ENCODE measurements around the gene PWP1.
"Not testable (repeated sequence)": the region's sequence is repeated elsewhere in the genome, so short reads cannot be mapped to it uniquely, and the experiment has no call there.

Gene PWP1

DNA sequence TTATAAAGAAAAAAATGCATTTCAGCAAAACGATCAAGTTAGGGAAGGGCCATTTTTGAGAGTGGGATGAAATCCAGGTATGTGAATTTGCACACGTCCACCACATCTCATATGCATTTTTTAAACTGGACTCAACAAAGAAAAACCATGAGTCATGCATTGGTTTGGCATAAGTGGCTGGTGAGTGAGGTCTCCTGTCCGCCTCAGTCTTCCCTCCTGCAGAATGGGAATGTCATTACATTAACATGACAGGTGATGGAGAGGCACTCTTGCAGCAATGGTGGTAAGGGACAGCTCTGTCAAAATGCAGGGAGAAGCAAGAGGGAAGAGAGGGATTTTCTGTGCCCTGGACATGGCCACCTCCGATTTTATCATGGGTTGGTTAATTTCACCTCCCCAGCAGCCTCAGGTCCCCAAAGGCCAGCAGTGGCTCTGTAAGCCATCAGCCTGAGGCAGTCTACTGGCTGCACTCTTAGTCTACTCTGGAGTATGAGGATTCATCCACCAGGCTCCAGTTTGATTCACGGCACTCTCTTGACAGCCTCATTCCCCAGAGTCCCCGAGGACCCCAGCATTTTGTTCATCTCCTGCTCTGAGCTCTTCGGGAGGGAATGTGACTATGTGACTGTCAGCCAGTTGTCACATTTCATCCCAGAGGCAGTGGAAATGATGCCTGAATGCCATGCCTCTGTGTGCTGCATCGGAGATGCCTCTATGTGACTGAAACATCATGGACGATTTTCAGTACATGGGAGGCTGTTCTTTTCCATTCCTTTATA lies 17.1 kb upstream of the PWP1 start:
- no peak for DNase-seq (ENCODE audit: low read depth)

DNA sequence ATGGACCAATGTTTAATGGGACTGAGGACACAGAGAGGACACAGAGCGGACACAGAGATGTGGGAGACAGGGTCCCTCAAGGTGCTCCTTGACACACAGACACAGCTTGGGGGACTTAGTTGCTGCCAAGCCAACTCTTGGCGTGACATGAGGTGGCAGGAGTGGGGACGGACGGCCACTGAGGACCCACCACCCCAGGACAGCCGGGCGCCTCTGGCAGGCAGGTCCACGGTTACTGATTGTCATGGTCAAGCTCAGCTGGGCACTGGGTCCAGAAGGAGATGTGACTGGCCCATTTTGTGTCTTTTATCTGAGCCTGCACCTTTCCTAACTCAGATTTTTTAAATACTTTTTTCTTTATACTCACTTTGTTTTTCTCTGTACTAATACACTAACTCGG lies 15.7 kb upstream of the PWP1 start:
- DNase-seq (ENCODE audit: low read depth) = no peak

DNA sequence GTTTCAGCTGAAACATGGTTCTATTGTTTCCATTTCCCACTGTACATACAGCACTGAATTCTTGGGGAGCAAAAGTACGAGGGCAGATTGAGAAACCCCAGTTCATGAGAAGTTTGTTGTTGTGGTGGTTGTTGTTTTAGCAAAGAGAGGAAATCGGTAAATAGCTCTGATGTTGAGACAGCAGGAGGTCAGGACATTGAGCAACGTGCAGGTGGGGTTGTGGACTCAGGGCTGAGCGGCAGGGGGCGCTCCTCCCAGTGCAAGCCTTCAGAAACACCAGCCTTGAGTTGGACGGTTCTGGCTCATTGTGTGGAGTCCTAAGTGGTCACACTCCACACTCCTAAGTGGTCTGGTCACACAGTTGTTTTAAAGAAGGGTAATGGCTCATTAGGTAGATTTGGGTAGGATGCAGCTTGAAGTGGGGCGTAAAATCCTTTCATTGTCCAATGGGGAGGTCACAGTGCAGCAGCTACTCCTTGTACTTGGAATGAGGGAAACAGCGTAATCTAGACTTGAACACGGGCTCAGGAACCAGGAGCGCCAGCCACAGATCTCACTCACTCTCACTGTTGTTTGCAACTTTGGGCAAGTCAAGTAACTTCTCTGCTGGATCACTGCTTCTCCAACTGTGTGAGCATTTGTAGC lies 14.5 kb upstream of the PWP1 start:
- no peak for DNase-seq (ENCODE audit: low read depth)

DNA sequence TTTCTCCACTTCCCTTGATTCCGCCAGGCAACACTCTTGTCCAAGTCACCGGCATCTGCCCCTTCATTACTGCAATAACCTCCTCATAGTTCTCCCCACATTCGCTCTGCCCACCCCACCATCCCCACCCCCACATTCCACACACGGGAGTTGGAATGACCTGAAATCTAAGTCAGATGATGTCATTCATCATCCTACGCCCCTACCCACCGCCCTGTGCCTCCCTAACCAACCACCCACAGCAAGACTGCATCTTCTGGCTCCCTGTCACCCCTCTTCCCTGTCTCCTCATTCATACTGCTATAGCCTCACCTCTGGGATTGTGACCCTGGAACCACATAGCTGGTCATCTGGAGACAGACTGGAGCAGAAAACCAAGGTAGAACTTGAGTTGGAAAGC lies 7.9 kb upstream of the PWP1 start:
- no peak for DNase-seq (ENCODE audit: low read depth)

DNA sequence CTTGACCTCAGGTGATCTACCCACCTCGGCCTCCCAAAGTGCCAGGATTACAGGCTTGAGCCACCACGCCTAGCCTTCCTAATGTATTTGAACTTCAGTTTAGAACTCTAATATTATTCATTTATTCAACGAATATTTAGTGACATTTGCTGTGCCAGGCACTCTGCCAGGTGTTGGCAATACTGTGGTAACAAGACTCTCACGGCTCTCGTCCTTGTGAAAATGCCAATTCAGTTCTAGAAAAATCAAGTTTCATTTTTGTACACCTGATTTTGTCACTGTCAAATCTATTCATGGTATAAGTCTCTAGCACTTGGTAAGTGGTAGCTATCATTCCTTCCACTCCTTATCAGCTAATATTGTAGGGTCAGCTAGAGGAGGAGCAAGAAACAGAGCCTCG lies 6.3 kb upstream of the PWP1 start:
- DNase-seq (ENCODE audit: low read depth) = no peak

DNA sequence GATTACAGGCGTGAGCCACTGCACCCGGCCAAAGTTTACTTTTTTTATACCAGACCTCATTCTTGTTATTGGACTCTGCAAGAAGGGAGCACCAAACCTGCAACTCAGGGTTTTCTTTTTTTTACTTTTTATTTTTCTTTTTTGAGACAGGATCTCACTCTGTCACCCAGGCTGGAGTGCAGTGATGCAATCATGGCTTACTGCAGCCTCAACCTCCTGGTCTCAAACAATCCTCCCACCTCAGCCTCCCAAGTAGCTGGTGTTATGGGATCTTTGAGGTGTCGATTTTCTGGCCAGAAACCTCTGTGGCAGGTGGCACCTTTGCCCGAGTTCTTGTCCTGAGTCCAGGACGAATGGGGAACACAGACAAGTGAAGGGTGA lies 4.2 kb upstream of the PWP1 start:
- no peak for DNase-seq (ENCODE audit: low read depth)

DNA sequence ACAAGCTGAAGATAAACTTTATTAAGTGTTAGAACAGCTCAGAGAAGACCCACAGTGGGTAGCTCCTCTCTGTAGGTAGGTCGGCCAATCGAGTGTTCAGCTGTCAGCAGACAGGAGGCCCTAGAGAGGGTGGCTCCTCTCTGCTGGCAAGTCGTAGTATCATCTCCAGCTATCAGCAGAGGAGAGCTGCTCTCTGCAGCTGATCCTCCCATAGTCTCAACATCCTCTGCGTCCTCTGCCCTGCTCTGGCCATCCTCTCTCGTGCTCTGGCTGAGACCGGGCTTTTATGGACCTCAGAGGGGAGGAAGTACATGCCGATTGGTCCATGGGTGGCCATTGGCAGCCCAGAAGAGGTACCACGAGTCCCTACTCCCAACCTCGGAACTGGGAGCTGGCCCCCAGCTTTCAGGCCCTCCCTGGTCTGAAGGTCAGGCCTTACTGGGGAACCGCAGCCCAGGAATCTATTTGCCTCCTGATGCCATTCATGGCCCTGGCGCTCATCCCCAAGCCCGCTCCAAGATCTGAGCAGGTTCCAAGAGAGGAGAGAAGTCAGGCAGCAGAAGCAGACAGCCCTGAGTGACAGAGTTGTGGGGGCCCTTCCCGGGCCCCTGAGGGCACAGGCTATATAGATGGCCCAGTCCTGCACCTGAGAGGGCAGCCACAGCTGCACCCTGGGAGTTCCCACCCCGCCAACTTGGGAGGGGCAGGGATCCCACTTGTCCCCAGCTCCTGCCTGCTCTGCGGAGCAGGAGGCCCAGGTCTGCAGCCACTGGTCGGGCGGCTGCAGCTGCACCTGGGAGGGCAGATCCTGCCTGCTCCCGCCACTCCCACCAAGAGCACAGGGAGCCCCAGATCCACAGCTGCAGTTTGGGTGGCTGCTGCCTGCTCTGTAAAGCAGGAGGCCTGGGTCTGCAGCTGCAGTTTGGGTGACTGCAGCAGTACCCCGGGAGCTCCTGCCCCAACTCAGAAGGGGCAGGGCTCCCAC lies 3.5 kb upstream of the PWP1 start:
- no peak for DNase-seq (ENCODE audit: low read depth)

DNA sequence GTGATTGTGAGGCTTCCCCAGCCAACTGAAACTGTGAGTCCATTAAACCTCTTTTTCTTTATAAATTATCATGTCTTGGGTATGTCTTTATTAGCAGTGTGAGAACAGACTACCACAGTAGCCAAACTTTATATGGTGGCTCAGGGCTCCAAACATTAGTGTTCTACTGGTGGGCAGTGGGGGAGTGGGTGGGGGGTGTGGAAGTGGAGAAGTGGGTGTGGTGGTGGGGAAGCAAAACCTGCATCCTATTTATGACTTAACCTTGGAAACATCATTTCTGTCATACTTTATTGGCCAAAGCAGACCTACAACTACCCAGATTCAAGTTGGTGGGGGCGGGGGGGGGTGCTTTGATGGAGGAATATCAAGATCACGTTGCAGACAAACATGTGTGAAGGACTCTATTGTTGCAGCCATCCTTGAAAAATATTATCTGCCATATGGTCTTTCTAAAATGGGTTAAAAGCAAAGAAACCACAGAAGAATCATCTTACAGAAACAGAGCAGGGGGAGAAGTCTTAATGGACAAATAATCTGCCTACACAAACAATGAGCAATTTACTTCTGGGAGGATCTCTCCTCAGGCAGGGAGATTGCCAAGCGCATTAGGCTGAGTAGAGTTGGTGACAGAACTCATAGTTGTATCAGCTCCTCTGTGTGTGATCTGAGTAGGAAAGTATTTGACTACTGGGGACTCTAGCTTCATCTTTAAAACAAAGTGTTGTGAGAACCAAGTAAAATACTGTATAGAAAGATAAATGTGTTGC lies 1.4 kb upstream of the PWP1 start:
- no peak for DNase-seq (ENCODE audit: low read depth)

DNA sequence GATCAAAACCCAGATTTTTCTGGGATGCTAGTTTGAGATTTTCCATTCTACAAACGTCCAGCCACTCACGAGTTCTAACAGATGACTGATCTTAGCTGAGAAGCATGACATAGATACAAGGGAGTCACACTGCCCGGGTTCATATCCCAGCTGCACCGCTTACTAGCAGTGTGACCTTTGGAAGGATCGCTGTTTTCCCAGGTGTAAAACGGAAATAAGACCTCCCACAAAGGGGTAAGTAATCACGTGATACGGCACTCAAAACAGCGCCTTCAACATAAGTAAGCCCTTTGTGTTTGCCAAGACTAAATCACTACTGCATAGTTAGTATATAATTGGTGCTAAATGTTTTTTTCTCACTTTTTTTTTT lies 624 bp upstream of the PWP1 start:
- no peak for DNase-seq (ENCODE audit: low read depth)

DNA sequence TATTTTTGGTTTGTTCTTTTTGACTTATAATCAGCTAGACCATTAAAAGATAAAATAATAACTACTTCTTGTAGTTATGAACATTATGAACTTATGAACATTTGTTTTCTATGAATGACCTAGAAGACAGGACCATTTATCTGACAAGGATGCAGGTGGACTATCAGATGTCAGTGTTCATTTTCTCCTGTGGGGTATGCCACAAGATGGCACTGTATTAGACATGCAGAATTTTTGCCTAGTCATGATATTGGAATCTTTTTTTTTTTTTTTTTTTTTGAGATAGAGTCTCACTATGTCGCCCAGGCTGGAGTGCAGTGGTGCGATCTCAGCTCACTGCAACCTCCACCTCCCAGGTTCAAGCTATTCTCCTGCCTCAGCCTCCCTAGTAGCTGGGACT lies 10.2 kb downstream of the PWP1 start:
- DNase-seq (ENCODE audit: low read depth) = not testable (repeated sequence)

DNA sequence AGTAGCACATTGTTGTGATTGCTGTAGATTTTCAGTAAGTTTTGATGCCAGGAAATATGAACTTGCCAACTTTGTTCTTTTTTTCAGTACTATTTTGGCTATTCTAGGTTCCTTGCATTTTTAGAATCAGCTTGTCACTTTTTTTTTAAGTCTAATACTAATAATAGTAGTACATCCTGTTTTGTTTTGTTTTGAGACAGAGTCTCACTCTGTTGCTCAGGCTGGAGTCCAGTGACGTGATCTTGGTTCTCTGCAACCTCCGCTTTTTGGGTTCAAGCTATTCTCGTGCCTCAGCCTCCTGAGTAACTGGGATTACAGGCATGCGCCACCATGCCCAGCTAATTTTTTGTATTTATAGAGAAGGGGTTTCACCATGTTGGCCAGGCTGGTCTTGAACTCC lies 16.5 kb downstream of the PWP1 start:
- no peak for DNase-seq (ENCODE audit: low read depth)

DNA sequence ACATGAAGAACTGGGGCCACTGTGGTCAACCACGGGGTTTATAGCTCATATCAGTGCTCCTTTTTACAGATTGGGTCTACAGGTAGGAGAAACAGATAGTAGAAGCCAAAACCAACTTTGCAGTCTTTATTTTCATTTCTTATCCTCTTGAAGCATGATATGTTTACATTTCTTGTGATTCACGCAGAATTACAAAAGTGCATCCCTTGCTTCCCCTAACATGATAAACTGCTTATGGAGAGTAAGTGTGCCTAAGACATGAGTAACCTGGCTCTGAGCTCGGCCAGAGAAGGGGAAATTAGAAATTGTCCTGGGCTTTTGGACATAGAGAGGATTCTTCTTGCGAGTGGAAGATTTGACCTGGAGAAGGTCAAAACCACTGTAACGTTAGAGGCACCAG lies 18.4 kb downstream of the PWP1 start:
- DNase-seq (ENCODE audit: low read depth) = no peak

DNA sequence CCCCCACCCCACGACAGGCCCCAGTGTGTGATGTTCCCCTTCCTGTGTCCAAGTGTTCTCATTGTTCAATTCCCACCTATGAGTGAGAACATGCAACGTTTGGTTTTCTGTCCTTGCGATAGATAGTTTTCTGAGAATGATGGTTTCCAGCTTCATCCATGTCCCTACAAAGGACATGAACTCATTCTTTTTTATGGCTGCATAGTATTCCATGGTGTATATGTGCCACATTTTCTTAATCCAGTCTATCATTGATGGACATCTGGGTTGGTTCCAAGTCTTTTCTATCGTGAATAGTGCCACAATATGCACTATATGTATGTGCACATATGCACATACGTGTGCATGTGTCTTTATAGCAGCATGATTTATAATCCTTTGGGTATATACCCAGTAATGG lies 19.9 kb downstream of the PWP1 start:
- not testable (repeated sequence) for DNase-seq (ENCODE audit: low read depth)

DNA sequence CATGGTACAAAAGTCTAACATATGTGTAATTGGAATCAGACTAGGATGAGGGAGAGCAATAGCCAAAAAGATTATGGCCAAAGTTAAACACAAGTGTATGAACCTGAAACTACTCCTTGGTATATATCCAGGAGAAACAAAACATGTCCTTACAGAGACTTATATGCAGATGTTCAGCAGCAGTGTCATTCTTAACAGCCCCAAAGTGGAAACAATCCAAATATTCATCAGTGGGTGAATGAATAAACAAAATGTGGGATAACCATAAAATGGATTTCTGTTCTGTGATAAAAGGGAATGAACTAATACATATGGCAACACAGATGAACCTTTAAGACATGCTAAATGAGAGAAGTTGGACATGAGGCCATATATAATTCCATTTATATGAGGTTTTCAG lies 30.2 kb downstream of the PWP1 start:
- no peak for DNase-seq (ENCODE audit: low read depth)

DNA sequence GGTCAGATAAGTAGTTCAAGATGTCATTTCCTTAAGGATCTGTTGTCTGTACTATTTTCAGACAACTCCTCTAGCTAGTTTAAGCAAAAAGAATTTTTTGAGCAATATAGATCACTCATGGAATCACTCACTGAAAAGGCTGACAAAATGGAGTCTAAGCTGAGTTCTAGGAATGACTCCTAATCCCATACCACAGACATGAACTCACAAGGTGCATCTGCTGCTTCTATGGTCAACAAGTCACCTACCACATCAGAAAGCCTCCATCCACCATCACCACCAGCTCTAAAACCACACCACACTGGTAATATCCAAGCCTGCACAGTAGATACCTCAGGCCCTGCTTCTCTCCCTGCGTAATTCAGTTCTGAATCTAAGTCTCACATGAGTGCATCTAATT lies 33.0 kb downstream of the PWP1 start:
- no peak for DNase-seq (ENCODE audit: low read depth)

DNA sequence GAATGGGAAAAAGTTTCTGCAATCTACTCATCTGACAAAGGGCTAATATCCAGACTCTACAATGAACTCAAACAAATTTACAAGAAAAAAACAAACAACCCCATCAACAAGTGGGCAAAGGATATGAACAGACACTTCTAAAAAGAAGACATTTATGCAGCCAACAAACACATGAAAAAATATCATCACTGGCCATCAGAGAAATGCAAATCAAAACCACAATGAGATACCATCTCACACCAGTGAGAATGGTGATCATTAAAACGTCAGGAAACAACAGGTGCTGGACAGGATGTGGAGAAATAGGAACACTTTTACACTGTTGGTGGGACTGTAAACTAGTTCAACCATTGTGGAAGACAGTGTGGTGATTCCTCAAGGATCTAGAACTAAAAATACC lies 41.7 kb downstream of the PWP1 start:
- not testable (repeated sequence) for DNase-seq (ENCODE audit: low read depth)

DNA sequence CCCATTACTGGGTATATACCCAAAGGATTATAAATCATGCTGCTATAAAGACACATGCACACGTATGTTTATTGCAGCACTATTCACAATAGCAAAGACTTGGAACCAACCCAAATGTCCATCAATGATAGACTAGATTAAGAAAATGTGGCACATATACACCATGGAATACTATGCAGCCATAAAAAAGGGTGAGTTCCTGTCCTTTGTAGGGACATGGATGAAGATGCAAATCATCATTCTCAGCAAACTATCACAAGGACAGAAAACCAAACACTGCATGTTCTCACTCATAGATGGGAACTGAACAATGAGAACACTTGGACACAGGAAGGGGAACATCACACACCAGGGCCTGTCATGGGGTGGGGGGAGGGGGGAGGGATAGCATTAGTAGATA lies 42.1 kb downstream of the PWP1 start:
- DNase-seq (ENCODE audit: low read depth) = not testable (repeated sequence)

DNA sequence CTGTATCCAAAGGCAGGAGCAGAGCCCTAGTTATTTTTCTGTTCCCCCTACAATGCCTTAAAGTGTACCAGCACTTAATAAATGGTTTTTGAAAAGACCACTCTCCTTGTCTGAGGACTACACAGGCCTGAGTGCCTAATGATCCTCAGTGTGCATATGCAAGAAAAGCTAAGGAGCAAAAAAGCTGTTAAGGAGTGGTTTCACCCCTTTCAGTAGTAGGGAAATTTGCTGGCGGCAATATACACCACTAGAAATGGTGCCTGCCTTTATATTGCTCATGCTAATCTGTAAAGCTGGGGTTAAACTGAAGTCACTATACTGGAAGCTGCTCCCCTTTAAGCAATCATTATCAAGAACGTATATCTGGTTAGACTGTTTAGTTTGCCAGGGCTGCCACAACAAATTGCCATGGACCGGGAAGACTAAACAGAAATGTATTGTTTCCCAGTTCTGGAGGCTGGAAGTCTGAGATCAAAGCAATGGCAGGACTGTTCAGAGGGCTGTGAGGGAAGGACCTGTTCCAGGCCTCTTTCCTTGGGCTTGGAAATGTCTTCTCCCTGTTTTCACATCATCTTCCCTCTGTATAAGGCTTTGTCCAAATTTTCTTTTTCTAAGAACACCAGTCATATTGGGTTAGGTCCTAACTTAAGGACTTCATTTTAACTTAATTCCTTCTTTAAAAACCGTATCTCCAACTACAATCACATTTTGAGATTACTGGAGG lies 45.2 kb downstream of the PWP1 start:
- DNase-seq (ENCODE audit: low read depth) = no peak

DNA sequence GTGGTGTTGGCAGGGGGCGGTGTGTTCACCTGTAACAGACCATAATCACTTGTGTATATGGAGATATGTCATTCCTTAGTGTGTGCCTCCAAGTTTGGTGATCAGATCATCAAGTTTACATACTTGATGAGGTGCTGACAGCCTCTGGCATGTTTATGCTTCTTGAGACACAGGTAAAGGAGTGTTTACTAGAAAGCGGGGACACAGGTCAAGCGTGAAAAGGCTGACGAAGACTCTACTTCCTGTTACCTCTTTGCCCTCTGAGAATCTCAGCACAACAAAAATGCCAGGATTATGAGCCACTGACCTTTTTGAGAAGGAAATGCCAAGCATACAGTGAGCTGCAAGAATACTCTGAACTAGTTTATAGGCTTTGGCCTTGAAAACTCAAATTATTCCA lies 45.8 kb downstream of the PWP1 start:
- no peak for DNase-seq (ENCODE audit: low read depth)

DNA sequence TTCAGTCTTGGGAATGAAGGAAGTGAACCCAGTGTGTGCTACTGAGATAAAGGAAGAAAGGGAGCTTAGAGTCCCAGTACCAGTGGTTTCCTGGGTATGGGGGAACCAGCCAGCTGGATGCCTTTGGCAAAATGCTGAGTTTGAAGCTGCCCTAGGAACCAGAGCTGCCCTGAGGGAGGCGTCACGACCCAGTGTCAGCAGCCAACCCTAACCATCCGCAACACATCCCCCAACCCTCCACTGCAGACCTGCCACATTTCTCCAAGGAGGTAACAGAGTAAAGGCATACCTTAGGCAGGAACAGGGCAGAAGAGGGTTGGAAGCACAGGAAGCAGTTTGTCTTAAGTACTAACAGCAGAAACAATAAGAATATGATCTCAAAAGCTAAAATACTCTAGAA lies 46.8 kb downstream of the PWP1 start:
- no peak for DNase-seq (ENCODE audit: low read depth)

DNA sequence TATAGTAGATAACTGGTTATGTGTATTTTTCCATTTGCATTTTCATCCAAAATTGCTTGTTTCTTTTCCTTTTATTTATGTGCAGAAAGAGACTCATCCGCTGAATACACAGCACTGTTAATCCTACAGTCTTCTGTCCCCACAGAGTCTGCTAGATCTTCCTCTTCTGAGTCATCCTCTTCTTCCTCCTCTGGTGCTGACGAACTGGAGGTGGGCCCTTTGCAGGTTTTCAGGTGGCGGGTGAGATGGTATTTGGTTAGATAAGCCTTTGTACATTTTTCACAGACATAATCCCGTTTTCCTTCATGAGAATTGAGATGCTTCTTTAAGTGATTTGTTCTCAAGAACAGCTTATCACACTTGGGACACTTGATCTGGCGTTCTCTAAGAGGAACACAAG lies 48.5 kb downstream of the PWP1 start:
- DNase-seq (ENCODE audit: low read depth) = no peak
